Neural cell (in vitro differentiated cells): ENCODE results near the gene DLD. TPM values are rescaled to one million over a fixed set of nuclear protein-coding genes. Genes with fewer than 3 reads are reported as not detected.

Experiments
- H2AFZ ChIP-seq: fragments of 200-600, 300-800 bp; sonication (generic), shearing (Covaris generic); 2 replicates; pipeline ENCODE4 v1.6.0; 2014; ENCODE audit warnings: low read depth, mild to moderate bottlenecking, antibody characterized with exemption, low read length, moderate library complexity
- H3F3A ChIP-seq: fragments of 200-600 bp; shearing (Covaris generic); 2 replicates; pipeline ENCODE4 v1.6.1; 2016; ENCODE audit warnings: mild to moderate bottlenecking, moderate library complexity, mixed read lengths, antibody characterized with exemption, low read length; ENCODE audit not compliant: insufficient read depth, poor library complexity, severe bottlenecking
- H3K27ac ChIP-seq: fragments of 200-600, 300-800 bp; sonication (generic), shearing (Covaris generic); 2 replicates; pipeline ENCODE4 v1.5.1; 2014; ENCODE audit warnings: mild to moderate bottlenecking, low read length, moderate library complexity
- H3K27me3 ChIP-seq: fragments of 300-800, 200-600 bp; sonication (generic), shearing (Covaris generic); 2 replicates; pipeline ENCODE4 v1.6.0; 2014; ENCODE audit warnings: mild to moderate bottlenecking, low read depth, low read length, moderate library complexity; ENCODE audit not compliant: insufficient read depth
- H3K36me3 ChIP-seq: fragments of 300-800, 200-600 bp; sonication (generic), shearing (Covaris generic); 2 replicates; pipeline ENCODE4 v1.5.1; 2014; ENCODE audit warnings: mild to moderate bottlenecking, antibody characterized with exemption, low read length, moderate library complexity; ENCODE audit not compliant: insufficient read depth
- H3K4me2 ChIP-seq: fragments of 300-800, 200-600 bp; sonication (generic), shearing (Covaris generic); 2 replicates; pipeline ENCODE4 v1.6.0; 2014; ENCODE audit warnings: mild to moderate bottlenecking, low read length
- H3K4me3 ChIP-seq: fragments of 300-800, 200-600 bp; sonication (generic), shearing (Covaris generic); 2 replicates; pipeline ENCODE4 v1.5.1; 2014; ENCODE audit warnings: mild to moderate bottlenecking, low read length, moderate library complexity
- H3K79me2 ChIP-seq: fragments of 200-600 bp; shearing (Covaris generic); replicated peaks from 2 replicates; pipeline ENCODE4 v1.6.0; 2014; ENCODE audit warnings: mild to moderate bottlenecking, low read length, moderate library complexity; ENCODE audit not compliant: insufficient read depth
- H3K9ac ChIP-seq: fragments of 300-800, 200-600 bp; sonication (generic), shearing (Covaris generic); 2 replicates; pipeline ENCODE4 v1.6.1; 2016; ENCODE audit warnings: mild to moderate bottlenecking, low read length, mixed read lengths
- H3K9me2 ChIP-seq: fragments of 200-600 bp; shearing (Covaris generic); 2 replicates; pipeline ENCODE4 v1.6.1; 2016; ENCODE audit warnings: mild to moderate bottlenecking, low read length, mixed read lengths; ENCODE audit not compliant: insufficient read depth
- H3K9me3 ChIP-seq: fragments of 200-600, 300-800 bp; sonication (generic), shearing (Covaris generic); 2 replicates; pipeline ENCODE4 v1.6.1; 2016; ENCODE audit warnings: mild to moderate bottlenecking, mixed run types, low read length, moderate library complexity, mixed read lengths
- H4K20me1 ChIP-seq: fragments of 200-600 bp; shearing (Covaris generic); 2 replicates; pipeline ENCODE4 v1.6.1; 2016; ENCODE audit warnings: mild to moderate bottlenecking, mixed run types; ENCODE audit not compliant: insufficient read depth
- CTCF ChIP-seq: fragments of 450-650 bp; IDR thresholded peaks from 2 replicates; pipeline ENCODE4 v1.5.1; 2014; ENCODE audit warnings: antibody characterized with exemption, mild to moderate bottlenecking, moderate library complexity; ENCODE audit not compliant: poor library complexity, severe bottlenecking
- EP300 ChIP-seq: fragments of 450-650 bp; conservative IDR thresholded peaks from 2 replicates; pipeline ENCODE4 v1.6.1; 2014; ENCODE audit warnings: antibody characterized with exemption, mild to moderate bottlenecking, moderate library complexity; ENCODE audit not compliant: poor library complexity, severe bottlenecking
- EZH2 ChIP-seq: fragments of 200-600, 300-800 bp; shearing (Covaris generic), sonication (generic); IDR thresholded peaks from 2 replicates; pipeline ENCODE4 v1.6.1; 2014; ENCODE audit warnings: antibody characterized with exemption, low read length, borderline replicate concordance, mild to moderate bottlenecking; ENCODE audit not compliant: insufficient read depth, poor library complexity, severe bottlenecking
- MXI1 ChIP-seq: fragments of 450-650 bp; conservative IDR thresholded peaks from 2 replicates; pipeline ENCODE4 v1.6.1; 2014; ENCODE audit warnings: antibody characterized with exemption, mild to moderate bottlenecking; ENCODE audit not compliant: poor library complexity, severe bottlenecking
- POLR2AphosphoS5 ChIP-seq: IDR thresholded peaks from 2 replicates; pipeline ENCODE4 v1.6.1; 2012
- RAD21 ChIP-seq: fragments of 450-650 bp; conservative IDR thresholded peaks from 2 replicates; pipeline ENCODE4 v1.6.1; 2014; ENCODE audit warnings: antibody characterized with exemption, mild to moderate bottlenecking, moderate library complexity
- REST ChIP-seq: IDR thresholded peaks from 2 replicates; pipeline ENCODE4 v1.6.1; 2012; ENCODE audit warnings: borderline replicate concordance
- SMC3 ChIP-seq: fragments of 450-650 bp; conservative IDR thresholded peaks from 2 replicates; pipeline ENCODE4 v1.6.1; 2014; ENCODE audit warnings: antibody characterized with exemption, mild to moderate bottlenecking, moderate library complexity; ENCODE audit not compliant: poor library complexity
- TAF1 ChIP-seq: IDR thresholded peaks from 2 replicates; pipeline ENCODE4 v1.6.1; 2012; ENCODE audit warnings: low read depth
- polyA plus RNA-seq: library from polyadenylated mRNA; depleted of rRNA; stranded (reverse); fragments of >200 nt; gene quantifications from 2 replicates; pipeline ENCODE4 v1.2.3, GENCODE V29; 2014

DLD gene
- polyA plus RNA-seq, 1 donor from 2014 or later, result 214 TPM

- no peaks in the 10 kb centered on the region for H3K9me2 ChIP-seq
- no peaks in the 10 kb centered on the region for H3K79me2 ChIP-seq
- H2AFZ ChIP-seq, result no peak overlapping the region
- H3K27me3 ChIP-seq, result no peaks in the 10 kb centered on the region
- no peak overlapping the region for H3K4me2 ChIP-seq
- H3K9me3 ChIP-seq, result no peaks in the 10 kb centered on the region
- no peak overlapping the region for H3K4me3 ChIP-seq
- H3K27ac ChIP-seq, result no peak overlapping the region
- TF ChIP-seq MXI1 (no peak), CTCF (no peak)
- no peaks in the 10 kb centered on the region for H4K20me1 ChIP-seq
- H3K36me3 ChIP-seq, result no peaks in the 10 kb centered on the region
- H3K9ac ChIP-seq, result no peak overlapping the region
- H3F3A ChIP-seq, result no peaks in the 10 kb centered on the region
Measured at GRCh38 chr7:107854989-107855388, 36.0 kb upstream of the DLD start.

GRCh38 chr7:107856806-107857540, 34.0 kb upstream of the DLD start:
- TF ChIP-seq POLR2AphosphoS5, result no peak
- TF ChIP-seq EP300, result no peak
- TF ChIP-seq MXI1, result no peak
- no peak for TF ChIP-seq REST
- no peak for TF ChIP-seq RAD21
- TF ChIP-seq SMC3, result no peak
- TF ChIP-seq TAF1, result no peak
- no peak for TF ChIP-seq CTCF
- no peak for TF ChIP-seq EZH2
- no peaks in the 10 kb centered on the region for H3K79me2 ChIP-seq
- H3K9me3 ChIP-seq, result no peaks in the 10 kb centered on the region
- H2AFZ ChIP-seq, result no peak overlapping the region
- no peaks in the 10 kb centered on the region for H3K9me2 ChIP-seq
- no peak overlapping the region for H3K4me2 ChIP-seq
- H3K9ac ChIP-seq, result no peak overlapping the region
- H3K36me3 ChIP-seq, result no peaks in the 10 kb centered on the region
- H3K4me3 ChIP-seq, result no peak overlapping the region
- no peaks in the 10 kb centered on the region for H3K27me3 ChIP-seq
- H3K27ac ChIP-seq, result no peak overlapping the region
- no peaks in the 10 kb centered on the region for H3F3A ChIP-seq
- no peaks in the 10 kb centered on the region for H4K20me1 ChIP-seq
